HG02759 (cell line): ENCODE results near the gene ZER1.
"Not testable (repeated sequence)": the region's sequence is repeated elsewhere in the genome, so short reads cannot be mapped to it uniquely, and the experiment has no call there.

ENCODE experiments used
- ATAC-seq: cut with Tn5 transposase; IDR thresholded peaks from one replicate; pipeline ENCODE4 v1.9.1; 2021; ENCODE audit warnings: mild to moderate bottlenecking, moderate library complexity; ENCODE audit not compliant: unreplicated experiment

ZER1 gene

DNA sequence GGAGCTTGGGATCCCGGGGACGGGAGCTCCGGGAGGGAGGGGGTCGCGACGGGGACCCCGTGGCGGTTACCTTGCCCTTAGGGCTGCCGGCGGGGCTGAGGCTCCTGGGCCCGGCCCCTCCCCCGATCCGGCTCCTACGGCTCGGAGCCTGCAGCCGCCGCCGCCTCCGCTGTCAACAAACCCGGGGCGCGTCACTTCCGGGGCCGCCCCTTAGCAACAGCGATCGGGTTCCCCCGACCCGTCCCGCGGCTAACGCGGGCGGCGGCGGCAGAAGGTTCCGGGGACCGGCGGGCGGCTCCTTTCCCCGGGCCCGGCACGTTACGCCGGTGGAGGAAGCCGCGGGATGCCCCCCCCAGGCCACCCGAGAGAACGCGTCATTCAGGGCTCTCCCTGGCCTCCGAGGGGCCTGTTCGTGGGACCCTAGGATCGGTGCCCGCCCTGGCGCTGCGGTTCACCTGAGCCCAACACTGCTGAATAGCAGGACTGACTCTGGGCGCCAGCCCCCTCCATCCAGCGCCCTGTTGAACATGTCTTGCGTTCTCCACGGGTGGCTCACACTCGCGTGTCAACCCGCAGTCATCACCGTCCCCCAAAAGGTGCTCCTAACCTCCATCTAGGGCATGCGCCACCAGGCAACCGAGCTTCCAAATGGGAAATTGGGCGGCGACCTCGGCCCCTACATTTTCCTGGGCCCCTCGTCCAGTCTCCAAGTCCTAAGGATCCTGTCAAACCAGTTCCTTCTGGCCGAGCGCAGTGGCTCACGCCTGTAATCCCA lies at the start of gene ZER1:
Gene ZER1 (minus strand): TSS at position 183 of the 775 bp plus-strand sequence. CDS start 16,362 bp downstream, outside the sequence.
- peak; percentile 96 for ATAC-seq

DNA sequence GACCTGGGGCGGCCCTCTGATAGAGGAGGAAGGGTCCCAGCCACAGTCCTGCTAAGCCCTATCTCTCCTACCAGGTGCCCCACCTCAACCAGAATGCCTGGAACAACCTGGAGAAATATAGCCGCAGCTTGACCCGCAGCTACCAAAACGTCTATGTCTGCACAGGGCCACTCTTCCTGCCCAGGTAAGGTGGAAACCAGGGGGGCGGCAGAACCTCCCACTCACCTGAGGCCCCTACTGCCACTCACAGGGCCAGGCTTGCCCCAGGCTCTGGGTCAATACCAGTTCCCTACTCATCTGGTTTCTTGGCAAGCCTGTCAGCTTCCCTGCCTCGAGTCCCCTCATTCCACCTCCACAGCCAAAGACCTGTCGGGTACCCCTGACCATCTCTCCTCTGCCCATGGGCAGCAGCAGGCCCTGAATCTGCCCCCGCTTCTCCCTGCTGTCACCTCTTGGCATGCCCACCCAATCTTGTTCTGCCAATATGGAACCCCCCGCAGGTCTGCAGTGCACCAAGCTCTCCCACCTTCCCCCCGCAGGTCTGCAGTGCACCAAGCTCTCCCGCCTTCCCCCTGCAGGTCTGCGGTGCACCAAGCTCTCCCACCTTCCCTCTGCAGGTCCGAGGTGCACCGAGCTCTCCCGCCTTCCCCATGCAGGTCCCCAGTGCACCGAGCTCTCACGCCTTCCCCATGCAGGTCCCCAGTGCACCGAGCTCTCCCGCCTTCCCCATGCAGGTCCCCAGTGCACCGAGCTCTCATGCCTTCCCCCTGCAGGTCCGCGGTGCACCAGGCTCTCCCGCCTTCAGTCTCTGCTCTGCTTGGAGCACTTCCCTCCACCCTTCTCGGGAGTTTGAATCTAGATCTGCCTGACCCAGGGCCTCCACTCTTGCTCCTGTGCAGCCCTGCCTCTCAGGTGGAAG lies 49.2 kb upstream of the ZER1 start:
- ATAC-seq = no peak

DNA sequence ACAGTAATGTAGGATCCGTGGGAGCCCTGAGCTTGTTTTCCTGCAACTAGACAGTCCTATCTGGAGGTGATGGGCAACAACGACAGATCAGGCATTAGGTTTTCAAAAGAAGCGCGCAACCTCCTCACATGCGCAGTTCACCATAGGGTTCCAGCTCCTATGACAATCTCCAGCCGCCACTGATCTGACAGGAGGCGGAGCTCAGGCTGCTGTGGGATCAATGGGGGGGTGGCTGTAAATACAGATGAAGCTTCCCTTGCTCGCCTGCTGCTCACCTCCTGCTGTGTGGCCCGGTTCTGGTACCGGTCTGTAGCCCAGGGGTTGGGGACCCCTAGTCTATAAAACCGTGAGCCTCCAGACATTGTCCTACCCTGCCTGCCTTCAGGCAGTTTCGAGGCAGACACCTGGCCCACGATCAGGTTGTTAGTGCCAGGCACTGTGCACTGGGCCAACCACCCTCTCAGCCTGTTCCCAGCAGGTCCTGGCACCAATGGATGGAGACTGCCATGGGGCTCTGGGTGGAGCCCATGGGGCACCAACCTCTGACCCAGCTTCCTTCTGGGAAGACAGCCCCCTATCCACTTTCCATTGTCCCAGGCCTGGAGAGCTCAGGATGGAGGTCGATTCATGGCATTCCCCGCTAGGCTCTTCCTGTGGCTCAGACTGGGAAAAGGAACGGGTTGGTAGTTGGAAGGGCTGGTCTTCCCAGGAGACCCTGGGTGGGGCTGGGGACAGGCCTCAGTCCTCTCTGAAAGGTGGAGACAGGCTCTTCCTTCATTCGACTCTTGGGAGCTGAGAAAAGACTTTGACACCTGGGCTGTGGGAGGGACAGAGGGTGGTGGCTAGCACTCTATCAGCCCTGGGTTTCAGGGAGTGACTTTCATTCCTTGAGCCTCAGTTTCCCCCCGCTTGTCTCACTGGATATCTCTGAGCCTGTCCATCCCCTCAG lies 48.3 kb upstream of the ZER1 start:
- ATAC-seq = no peak

DNA sequence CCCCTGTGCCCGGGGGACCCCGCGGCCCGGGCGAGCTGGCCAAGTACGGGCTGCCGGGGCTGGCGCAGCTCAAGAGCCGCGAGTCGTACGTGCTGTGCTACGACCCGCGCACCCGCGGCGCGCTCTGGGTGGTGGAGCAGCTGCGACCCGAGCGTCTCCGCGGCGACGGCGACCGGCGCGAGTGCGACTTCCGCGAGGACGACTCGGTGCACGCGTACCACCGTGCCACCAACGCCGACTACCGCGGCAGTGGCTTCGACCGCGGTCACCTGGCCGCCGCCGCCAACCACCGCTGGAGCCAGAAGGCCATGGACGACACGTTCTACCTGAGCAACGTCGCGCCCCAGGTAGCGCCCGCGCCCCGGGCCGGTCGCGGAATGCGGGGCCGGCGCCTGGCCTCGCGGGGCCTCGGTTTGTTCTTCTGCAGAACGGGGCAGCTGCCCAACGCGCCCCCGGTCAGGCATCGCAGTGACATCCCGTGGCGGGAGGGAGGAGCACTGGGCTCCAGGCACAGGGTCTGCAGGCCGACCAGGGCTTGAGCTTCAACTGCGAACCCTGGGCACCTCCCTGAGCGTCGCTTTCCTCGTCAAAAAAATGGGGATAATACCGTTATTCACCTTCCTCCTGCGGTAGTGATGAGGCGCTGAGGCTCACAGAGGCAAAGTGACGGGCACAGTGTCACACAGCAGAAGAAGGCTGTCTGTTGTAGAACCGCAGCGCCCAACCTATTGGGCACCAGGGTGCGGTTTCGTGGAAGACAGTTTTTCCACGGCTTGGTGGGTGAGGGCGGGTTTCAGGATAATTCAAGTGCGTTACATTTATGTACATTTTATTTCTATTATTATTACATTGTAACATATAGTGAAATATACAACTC lies 47.4 kb upstream of the ZER1 start:
- ATAC-seq = peak; percentile 34

DNA sequence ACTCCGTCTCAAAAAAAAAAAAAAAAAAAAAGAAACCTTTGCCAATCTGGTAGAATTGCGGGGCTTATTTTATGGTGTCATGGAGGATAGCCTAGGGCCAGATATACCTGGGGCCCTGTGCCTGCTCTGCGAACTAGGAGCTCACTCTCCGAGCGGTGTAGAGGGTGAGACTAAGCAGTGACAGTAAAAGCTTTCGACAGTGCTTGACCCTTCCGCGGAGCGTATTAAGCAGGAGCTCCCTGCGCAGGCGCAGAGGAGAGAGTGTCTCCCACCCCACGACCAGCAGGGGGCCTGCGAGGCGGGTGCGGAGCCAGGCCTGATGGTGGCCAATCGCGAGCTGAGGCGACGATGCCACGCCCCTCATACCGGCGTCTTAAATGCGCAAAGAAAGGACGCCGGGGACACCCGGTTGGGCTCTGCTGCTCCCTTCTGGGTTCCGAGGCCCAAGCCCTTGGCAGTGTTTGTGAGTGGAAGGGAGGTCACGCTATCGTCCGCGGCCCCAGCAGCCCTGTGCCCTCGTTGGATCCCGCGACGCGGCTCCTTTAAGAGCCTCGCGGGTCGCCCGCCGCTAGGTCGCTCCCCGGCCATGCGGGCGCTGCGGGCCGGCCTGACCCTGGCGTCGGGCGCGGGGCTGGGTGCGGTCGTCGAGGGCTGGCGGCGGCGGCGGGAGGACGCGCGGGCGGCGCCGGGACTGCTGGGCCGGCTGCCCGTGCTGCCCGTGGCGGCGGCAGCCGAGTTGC lies 46.5 kb upstream of the ZER1 start, which contains the start of gene ENDOG:
Gene ENDOG (plus strand): TSS at position 402 of the 740 bp plus-strand sequence. CDS start 185 bp downstream, at position 587.
- ATAC-seq = peak; percentile 94

DNA sequence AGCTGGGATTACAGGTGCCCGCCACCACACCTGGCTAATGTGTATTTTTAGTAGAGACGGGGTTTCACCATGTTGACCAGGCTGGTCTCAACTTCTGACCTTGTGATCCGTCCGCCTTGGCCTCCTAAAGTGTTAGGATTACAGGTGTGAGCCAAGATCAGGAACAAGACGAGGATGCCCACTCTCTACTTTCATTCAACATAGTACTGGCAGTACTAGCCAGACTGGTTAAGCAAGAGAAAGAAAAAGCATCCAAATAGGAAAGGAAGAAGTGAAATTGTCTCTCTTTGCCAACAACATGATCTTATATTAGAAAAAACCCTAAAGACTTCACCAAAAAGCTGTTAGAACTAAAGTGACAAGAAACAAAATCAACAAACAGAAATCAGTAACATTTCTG lies 39.1 kb upstream of the ZER1 start:
- no peak for ATAC-seq

DNA sequence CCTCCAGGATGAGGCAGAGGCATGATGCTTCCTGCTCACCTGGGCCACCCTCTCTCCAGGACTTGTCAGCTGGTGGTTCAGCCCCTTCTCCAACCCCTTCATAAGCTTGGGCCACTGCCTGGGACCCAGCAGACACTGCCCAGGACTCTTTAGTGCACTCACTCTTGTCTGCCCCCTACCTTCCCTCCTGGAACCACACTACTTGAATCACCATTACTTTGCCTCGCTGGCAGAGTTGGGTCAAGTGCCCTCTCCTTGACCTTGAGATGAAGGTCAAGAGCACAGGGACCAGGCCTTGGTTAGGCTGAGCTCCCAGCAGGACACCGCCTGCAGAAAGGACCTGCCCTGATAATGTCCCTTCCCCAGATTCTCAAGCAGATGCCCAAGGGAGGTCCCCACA lies 38.1 kb upstream of the ZER1 start:
- ATAC-seq = no peak

DNA sequence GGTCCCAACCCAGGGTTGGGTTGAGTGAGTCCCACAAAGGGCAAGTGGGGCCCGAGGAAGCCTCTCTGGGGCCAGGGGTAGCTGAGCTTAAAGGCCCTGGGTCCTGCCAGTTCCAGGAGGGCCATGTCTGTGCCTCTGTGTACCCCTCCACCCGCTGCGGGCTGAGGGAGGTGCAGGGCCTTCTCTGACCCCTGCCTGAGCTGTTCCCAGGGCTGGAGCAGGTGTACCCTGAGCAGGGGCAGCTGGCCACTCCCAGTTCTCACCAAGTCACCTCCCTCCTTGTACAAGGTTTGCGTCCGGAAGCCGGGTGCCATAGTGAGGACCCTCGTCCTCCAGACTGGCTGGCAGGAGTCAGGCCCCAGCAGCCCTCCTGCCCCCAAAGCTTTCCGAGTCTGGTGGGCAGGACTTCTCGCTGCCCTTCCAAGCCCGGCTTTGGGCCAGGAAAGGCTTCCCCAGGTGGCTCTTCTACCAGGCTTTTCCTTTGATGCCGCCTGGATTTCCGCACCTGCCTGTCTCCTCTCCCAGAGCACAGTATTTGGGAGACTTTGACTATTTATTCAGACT lies 37.4 kb upstream of the ZER1 start:
- no peak for ATAC-seq

DNA sequence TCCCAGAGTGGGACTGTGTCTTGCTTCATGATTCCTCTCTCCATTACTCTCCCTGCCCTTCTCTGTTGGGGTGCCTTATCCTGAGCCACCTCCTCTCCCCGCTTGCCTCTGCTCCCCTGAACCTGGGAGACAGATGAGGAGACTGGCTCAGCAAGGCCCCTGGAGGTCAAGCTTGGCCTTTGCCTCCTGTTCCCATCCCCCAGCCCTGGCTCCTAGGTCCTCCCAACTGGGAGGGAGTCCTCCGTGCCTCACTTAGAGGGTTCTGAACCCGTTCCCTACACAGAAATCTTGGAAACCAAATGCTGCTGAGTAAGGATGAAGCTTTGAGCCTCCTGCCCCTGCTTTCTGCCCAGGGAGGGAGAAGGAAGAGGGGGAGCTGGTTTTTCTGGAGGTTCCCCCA lies 36.8 kb upstream of the ZER1 start:
- ATAC-seq = no peak

DNA sequence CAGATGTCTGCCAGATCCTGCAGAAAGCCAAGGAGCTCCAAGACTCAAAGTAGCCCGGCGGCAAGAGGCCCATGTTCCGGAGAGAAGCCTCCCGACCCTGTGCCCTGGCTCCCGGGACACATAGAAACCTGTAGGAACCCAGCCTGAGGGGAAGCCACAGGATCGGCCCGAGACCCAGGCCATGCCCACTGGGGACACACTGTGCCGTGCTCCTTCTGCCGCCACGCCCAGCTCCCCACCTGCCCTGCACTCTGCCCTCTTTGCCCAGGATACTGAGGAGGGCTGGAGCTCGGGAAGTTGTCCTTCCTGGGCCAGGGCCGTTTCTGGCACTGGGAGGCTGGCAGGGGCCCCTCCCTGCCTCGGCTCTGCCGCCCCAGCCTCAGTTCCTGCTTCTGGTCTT lies 36.1 kb upstream of the ZER1 start:
- ATAC-seq = no peak

DNA sequence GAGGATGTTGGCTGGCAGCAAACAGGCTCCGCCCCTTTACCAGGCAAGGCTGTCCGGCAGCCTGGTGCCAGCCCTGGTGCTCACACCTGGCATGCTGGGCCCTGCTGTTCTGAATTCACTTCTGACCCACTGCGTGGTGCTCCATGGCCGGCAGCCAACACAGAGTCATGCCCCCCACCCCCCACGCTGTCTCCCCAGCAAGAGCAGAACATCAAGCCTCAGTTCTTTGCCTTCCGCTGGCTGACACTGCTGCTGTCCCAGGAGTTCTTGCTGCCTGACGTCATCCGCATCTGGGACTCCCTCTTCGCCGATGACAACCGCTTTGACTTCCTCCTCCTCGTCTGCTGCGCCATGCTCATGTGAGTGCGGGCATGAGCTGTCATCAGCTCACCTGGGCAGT lies 33.9 kb upstream of the ZER1 start:
- no peak for ATAC-seq

DNA sequence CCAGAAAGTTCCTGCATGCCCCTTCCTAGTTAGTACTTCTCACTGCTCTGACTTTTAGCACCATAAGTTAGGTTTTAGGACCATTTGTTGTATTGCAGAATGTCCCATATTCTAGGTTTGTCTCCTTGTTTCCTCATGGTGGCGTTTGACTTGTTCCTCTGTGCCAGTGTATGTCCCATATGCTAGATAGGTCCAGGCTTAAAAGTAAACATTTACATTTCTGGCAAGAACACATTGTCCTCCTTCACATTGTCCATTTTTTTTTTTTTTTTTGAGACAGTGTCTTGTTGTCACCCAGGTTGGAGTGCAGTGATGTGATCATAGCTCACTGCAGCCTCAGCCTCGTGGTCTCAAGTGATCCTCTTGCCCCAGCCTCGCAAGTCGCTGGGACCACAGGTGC lies 30.8 kb upstream of the ZER1 start:
- ATAC-seq = no peak

DNA sequence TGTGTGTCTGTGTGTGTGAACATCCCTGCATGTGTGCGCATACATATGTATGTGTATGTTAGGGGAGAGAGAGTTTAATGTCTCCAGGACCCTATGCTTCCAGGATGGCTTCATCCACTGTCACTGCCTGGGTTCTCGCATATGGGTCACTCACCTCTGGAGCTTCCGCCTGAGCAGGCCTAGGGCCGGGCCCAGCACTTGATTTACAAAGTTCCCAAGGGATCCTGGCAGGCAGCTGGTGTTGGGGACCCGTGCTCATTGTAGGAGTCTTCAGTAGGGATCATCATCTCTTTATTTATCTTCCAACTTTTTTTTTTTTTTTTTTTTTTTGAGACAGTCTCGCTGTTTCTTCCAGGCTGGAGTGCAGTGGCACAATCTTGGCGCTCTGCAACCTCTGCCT lies 28.3 kb upstream of the ZER1 start:
- no peak for ATAC-seq

DNA sequence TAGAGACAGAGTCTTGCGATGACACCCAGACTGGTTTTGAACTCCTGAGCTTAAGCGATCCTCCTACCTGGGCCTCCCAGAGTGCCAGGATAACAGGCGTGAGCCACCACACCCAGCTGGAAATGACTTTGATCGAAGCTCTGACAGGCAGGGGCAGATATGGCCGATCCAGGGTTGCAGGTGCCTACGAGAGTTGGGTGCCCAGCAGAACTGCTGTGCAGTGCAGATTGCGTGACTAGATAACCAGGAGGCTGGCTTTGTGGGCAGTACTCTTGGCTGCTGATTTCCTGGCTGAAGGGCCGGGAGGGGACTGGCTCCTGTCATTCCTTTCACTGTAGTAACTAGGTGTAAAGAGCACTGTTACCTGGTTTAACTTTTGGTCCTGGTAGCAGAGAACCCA lies 27.2 kb upstream of the ZER1 start:
- ATAC-seq = no peak

DNA sequence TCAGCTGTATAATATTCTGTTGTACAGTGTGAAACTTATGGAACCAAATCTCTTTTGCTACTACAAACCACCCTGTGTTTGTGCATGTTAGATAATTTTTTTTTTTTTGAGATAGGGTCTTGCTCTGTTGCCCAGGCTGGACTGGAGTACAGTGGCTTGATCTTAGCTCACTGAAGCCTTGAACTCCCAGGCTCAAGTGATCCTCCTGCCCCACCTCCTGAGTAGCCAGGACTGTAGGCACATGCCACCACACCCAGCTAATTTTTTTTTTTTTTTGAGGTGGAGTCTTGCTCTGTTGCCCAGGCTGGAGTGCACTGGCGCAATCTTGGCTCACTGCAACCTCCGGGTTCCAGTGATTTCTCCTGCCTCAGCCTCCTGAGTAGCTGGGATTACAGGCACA lies 23.2 kb upstream of the ZER1 start:
- not testable (repeated sequence) for ATAC-seq

DNA sequence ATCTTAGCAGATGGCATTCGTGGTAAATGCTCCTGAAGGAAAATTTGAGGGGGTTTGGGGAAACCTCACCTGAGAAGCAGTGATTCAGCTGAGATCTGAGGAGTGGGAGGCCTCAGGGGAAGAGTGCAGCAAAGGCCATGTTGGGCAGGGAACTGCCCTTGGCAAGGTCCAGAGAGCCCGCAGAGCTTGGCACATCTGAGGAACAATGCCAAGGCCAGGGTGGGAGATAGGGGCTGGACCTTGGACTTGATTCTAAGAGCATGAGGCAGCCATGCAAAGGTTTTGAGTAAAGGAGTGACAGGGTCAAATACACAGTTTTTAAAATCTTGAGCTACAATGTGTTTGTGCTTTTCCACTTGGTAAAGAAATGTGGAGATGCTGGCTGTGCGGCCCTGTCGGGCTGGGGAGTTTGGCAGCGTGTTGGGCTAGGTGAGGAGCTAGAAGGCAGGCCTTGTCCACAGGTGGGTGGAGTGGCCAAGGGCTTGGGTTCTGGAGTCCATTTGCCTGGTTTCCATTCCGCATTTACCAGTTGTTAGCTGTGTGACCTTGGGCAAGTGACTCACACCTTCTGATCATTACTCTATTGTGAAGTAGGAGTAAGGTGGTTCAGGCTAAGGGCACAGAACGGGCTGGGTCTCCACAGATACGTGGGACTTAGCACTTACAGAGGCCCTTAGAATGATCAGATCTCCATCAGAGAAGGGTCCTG lies 21.4 kb upstream of the ZER1 start:
- ATAC-seq = no peak

DNA sequence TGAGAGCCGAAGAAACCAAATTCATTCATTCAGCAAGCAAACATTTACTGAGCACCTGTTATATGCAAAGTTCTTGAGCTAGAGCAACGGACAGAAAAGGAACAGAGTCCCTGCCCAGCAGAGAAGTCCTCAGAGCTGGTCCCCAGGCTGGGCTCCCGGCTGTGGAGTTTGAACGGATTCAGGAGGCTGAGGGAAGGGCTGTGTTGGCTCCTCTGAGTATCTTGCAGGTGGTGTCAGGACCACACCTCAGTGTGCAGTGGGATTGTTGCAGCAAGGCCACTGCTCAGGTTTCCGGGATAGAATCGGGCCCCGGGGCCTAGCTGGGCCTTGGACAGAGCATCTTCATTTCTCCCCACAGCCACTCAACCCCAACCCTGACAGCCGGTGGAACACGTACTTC lies 20.4 kb upstream of the ZER1 start:
- no peak for ATAC-seq

DNA sequence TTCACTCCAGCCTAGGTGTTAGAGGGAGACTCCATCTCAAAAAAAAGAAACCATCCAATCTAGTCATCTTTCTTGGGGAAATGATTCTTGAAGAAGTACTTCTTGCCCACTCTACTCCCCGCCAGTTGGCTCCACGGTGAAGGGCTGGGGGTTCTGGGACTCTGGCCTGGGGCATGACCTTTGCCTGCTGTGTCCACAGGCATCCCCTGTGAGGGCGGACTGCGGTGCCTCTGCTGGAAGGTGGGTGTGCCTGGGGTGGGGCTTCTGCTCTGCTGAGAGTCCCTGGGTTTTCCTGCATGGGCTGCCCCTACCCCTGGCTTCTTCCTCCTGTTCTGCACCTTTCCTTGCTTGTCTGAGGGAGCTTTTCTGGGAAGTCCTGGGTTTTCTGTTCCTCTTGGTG lies 18.8 kb upstream of the ZER1 start:
- no peak for ATAC-seq
